SK-N-MC (cell line): ENCODE measurements around the gene CHSY3.
"Not testable (repeated sequence)": the region's sequence is repeated elsewhere in the genome, so short reads cannot be mapped to it uniquely, and the experiment has no call there.

Experiments used
- DNase-seq: peaks from one replicate; pipeline ENCODE4 v3.0.0-alpha.2; 2011; ENCODE audit warnings: low read depth, low spot score
- H3K27ac ChIP-seq: fragments of 200-600 bp; sonication (generic); 2 replicates; pipeline ENCODE4 v1.5.1; 2016; ENCODE audit warnings: mixed run types
- H3K36me3 ChIP-seq: fragments of 200-600 bp; sonication (generic); 2 replicates; pipeline ENCODE4 v1.6.1; 2017; ENCODE audit warnings: antibody characterized with exemption, low read length, mixed read lengths; ENCODE audit not compliant: insufficient read depth
- H3K4me3 ChIP-seq: fragments of 200-600 bp; sonication (generic); 2 replicates; pipeline ENCODE4 v1.5.1; 2016
- H3K9ac ChIP-seq: fragments of 200-600 bp; sonication (generic); 2 replicates; pipeline ENCODE4 v1.8.0; 2017; ENCODE audit warnings: mixed run types, mixed read lengths; ENCODE audit not compliant: insufficient read length
- H3K9me3 ChIP-seq: fragments of 200-600 bp; sonication (generic); 2 replicates; pipeline ENCODE4 v1.6.1; 2017; ENCODE audit warnings: low read depth, mild to moderate bottlenecking, antibody characterized with exemption, low read length, moderate library complexity, mixed read lengths
- EZH2 ChIP-seq: fragments of 200-600 bp; sonication (generic); IDR thresholded peaks from one replicate; pipeline ENCODE4 v1.6.1; 2017; ENCODE audit warnings: antibody characterized with exemption
- FOXP2 ChIP-seq: optimal IDR thresholded peaks from 2 replicates; pipeline ENCODE3; 2011; ENCODE audit warnings: mild to moderate bottlenecking, moderate library complexity; ENCODE audit not compliant: insufficient read depth; ENCODE audit errors: extremely low read length, control extremely low read depth
- POLR2AphosphoS5 ChIP-seq: IDR thresholded peaks from 2 replicates; pipeline ENCODE4 v1.6.1; 2012; ENCODE audit warnings: mild to moderate bottlenecking, low read depth, low read length, borderline replicate concordance

Gene CHSY3

DNA sequence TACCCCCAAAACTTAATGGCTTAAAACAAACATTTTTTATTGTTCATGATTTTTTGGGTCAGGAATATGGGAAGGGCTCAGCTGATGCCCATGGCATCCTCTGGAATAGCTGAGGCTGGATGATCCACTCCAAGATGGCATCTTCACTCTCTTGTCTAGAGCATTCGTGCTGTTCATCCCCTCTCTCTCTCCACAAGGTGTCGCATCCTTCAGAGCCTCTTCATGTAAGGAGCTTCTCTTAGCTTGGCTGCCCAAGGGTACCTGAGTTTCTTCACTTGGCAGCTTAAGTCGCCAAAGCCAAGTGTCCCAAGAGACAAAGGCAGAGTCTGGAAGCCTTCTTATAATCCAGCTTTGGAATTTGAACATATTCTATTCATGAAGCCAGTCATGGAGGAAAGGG is 294.7 kb downstream of the CHSY3 start:
- no peak for DNase-seq
- TF ChIP-seq POLR2AphosphoS5 = no peak
- no peak for TF ChIP-seq EZH2
- TF ChIP-seq FOXP2 = no peak
- Histone ChIP-seq H3K9ac (no peak overlapping the region), H3K27ac (no peak overlapping the region), H3K36me3 (no peaks in the 10 kb centered on the region), H3K4me3 (no peak overlapping the region), H3K9me3 (no peaks in the 10 kb centered on the region)

DNA sequence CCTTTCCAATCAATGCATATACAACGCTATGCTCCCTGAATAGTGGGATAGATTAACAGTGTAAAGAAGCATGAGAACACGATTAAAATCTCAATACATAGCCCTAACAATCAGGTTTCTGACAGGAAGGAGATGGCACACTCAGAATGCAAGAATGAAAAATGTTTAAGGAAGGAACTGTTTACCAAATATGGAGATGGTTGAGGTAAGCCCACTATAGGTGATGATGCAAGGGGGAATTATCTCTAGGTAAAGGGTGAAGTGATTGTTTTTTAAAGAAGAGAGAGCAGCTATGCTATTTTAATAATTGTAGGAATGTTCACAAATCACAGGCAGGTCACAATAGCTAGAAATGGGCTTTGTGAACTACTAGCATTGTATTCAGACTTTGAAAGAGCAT is 302.4 kb downstream of the CHSY3 start:
- Histone ChIP-seq H3K9ac (no peak overlapping the region), H3K9me3 (no peaks in the 10 kb centered on the region), H3K4me3 (no peak overlapping the region), H3K27ac (no peak overlapping the region), H3K36me3 (no peaks in the 10 kb centered on the region)
- TF ChIP-seq EZH2 (no peak), POLR2AphosphoS5 (no peak), FOXP2 (no peak)
- DNase-seq = no peak

DNA sequence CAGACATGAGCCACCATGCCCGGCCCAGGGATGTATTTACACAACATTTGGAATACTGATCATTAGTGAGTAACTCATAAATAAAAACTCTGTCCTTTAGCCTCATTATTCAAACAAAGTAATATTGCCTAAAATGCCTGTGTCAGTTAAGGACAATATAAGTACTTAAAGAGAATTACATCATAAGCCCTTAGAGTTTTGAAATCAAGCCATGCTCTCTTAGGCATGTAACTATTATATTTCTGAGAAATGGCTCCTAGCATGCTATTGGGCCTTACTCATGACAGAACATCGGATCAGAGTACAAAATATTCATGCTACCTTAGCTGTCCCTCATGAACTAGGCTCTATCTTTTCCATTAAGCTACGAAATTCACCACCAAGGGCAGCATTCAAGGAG is 309.3 kb downstream of the CHSY3 start:
- Histone ChIP-seq H3K4me3 (no peak overlapping the region), H3K9me3 (no peaks in the 10 kb centered on the region), H3K36me3 (no peaks in the 10 kb centered on the region), H3K27ac (no peak overlapping the region), H3K9ac (no peak overlapping the region)
- DNase-seq = no peak
- TF ChIP-seq EZH2 (no peak), POLR2AphosphoS5 (no peak), FOXP2 (no peak)

DNA sequence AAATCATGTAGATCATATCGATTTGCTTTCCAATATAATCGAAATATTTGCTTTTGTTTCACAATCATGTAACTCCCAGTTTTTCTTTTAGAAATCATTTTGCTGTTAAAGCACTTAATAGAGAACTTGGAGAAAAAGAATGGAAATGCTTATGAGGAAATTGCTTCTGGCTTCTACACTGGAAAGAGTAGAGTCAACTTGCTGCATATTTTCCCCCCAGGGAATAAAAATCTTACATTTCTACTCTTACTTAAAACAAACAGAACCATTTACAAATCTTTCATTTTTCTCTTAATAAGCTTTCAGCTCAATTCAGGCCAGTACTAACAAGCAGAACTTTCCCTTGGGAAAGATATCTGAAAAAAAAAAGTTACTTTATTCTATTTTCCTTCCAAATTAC is 312.0 kb downstream of the CHSY3 start:
- no peak for DNase-seq
- TF ChIP-seq EZH2 = no peak
- no peak for TF ChIP-seq POLR2AphosphoS5
- no peak for TF ChIP-seq FOXP2

DNA sequence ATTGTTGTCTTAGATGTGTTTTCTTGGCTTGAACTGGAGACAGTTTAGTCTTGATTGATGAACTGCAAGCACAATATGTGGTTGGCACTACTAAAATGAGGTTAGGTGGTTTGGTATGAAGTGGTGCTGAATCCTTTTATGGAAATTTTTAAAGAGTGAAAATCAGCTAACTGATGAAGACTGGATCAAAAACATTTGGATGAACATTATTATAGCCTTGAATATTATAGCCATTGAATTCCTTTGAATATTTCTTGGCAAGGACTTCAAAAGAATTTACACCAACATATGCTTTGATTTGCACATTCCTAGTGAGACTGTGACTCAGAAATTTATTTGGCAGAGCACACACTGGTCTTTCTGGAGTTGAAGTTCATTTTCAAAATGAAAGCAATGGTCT is 318.3 kb downstream of the CHSY3 start:
- Histone ChIP-seq H3K9ac (no peak overlapping the region), H3K9me3 (no peaks in the 10 kb centered on the region), H3K27ac (no peak overlapping the region), H3K36me3 (no peaks in the 10 kb centered on the region), H3K4me3 (no peak overlapping the region)
- TF ChIP-seq FOXP2 = no peak
- no peak for TF ChIP-seq EZH2
- no peak for DNase-seq

More for the DNA sequence above, 312.0 kb downstream of the CHSY3 start:
- H3K9me3 ChIP-seq = no peaks in the 10 kb centered on the region
- no peak overlapping the region for H3K27ac ChIP-seq
- H3K4me3 ChIP-seq = no peak overlapping the region
- H3K36me3 ChIP-seq = no peaks in the 10 kb centered on the region
- H3K9ac ChIP-seq = no peak overlapping the region

DNA sequence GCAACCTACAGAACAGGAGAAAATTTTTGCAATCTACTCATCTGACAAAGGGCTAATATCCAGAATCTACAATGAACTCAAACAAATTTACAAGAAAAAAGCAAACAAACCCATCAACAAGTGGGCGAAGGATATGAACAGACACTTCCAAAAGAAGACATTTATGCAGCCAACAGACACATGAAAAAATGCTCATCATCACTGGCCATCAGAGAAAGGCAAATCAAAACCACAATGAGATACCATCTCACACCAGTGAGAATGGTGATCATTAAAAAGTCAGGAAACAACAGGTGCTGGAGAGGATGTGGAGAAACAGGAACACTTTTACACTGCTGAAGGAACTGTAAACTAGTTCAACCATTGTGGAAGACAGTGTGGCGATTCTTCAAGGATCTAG is 322.3 kb downstream of the CHSY3 start:
- H3K4me3 ChIP-seq, H3K27ac ChIP-seq, H3K9ac ChIP-seq, H3K9me3 ChIP-seq, H3K36me3 ChIP-seq, DNase-seq: not testable (repeated sequence)

DNA sequence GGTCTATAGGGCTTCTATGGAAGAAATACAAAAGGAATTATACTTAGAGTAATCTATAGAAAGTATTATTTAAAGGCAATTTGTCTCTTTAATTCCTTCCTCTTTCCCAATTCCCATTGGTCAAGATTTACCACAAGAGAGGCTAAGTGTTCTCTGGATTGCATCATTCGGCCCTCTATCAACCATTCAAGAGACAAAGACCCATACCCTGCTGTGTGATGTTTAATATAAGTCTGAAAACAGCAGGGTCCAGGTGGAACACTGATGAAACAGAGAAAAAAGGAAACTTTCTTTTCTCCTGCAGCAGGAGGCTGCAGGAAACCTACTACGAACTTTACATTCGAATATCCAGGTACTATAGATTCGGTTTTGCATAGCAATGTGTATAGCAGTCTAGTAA is 323.4 kb downstream of the CHSY3 start:
- H3K9ac ChIP-seq = no peak overlapping the region
- TF ChIP-seq EZH2 = no peak
- no peak for TF ChIP-seq FOXP2
- TF ChIP-seq POLR2AphosphoS5 = no peak
- H3K4me3 ChIP-seq = no peak overlapping the region
- no peaks in the 10 kb centered on the region for H3K9me3 ChIP-seq
- no peak overlapping the region for H3K27ac ChIP-seq
- DNase-seq = no peak
- H3K36me3 ChIP-seq = no peaks in the 10 kb centered on the region

DNA sequence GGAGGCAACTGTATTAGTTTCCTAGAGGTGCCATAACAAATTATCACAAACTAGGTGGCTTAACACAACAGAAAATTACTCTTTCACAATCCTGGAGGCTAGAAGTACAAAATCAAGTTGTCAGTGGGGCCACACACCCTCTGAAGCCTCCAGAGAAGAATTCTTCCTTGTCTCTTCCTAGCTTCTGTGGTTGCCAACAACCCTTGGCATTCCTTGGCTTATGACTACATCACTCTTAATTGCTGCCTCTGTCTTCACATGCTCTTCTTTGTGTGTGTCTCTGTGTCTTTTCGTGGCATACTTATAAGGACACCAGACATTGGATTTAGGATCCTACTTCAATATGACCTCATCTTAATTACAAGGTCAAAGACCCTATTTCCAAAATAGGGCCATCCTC is 327.5 kb downstream of the CHSY3 start:
- H3K4me3 ChIP-seq = no peak overlapping the region
- H3K9me3 ChIP-seq = no peaks in the 10 kb centered on the region
- no peaks in the 10 kb centered on the region for H3K36me3 ChIP-seq
- TF ChIP-seq EZH2 (no peak), FOXP2 (no peak), POLR2AphosphoS5 (no peak)
- H3K9ac ChIP-seq = no peak overlapping the region
- no peak overlapping the region for H3K27ac ChIP-seq
- no peak for DNase-seq

DNA sequence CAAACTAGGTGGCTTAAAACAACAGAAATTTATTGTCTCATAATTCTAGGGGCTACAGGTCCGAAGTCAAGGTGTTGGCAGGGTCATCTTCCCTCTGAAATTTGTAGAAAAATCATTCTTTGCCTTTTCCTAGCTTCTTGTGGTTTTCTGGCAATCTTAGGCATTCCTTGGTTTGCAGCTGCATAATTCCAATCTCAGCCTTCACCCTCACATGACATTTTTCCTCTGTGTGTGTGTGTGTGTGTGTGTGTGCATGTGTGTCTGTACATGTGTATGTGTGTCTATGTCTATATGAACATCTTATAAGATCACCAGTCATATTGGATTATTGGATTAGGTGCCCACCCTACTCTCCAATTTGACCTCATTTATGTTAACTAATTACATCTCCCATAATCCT is 330.6 kb downstream of the CHSY3 start:
- TF ChIP-seq FOXP2 (no peak), EZH2 (no peak), POLR2AphosphoS5 (no peak)

More for the DNA sequence above, 330.6 kb downstream of the CHSY3 start:
- no peak for DNase-seq
- Histone ChIP-seq H3K9ac (no peak overlapping the region), H3K9me3 (no peaks in the 10 kb centered on the region), H3K27ac (no peak overlapping the region), H3K36me3 (no peaks in the 10 kb centered on the region), H3K4me3 (no peak overlapping the region)
